Activated CD4-positive, alpha-beta T cell treated with anti-CD3 and anti-CD28 coated beads for 36 hours (primary cell): ENCODE data around the gene ADCK1. TPM values are rescaled to one million over a fixed set of nuclear protein-coding genes. Genes with fewer than 3 reads are reported as not detected.
A peak's percentile ranks its signal among the peaks of the same experiment; 100 is the strongest.
"Not testable (repeated sequence)": the region's sequence is repeated elsewhere in the genome, so short reads cannot be mapped to it uniquely, and the experiment has no call there.

Experiments used
- ATAC-seq: fragments of 200-7000 bp; cut with Tn5 transposase; one replicate; pipeline ENCODE4 v1.10.0; 2021; ENCODE audit warnings: mild to moderate bottlenecking, moderate library complexity
- CTCF ChIA-PET: fragments of 350-600 bp; sonication (Branson Sonifier 250); formaldehyde crosslinking; loops from one replicate; lab custom pipeline; 2021; ENCODE audit warnings: antibody characterized with exemption; lab: Charles Lee
- POLR2A ChIA-PET: fragments of 350-600 bp; sonication (Branson Sonifier 250); formaldehyde crosslinking; loops from one replicate; lab custom pipeline; 2021; ENCODE audit warnings: antibody characterized with exemption, inconsistent platforms; lab: Charles Lee
- DNase-seq: peaks from one replicate; pipeline ENCODE4 v3.0.0-alpha.2; 2020
- H3K27ac Mint-ChIP-seq: one replicate; pipeline ENCODE4 v1.8.0; 2021; ENCODE audit warnings: mixed read lengths
- H3K27me3 Mint-ChIP-seq: one replicate; pipeline ENCODE4 v1.8.0; 2021; ENCODE audit warnings: mixed read lengths
- H3K36me3 Mint-ChIP-seq: one replicate; pipeline ENCODE4 v1.8.0; 2021; ENCODE audit warnings: low read depth, mixed read lengths
- H3K4me1 Mint-ChIP-seq: one replicate; pipeline ENCODE4 v1.8.0; 2021; ENCODE audit warnings: mixed read lengths
- H3K4me3 Mint-ChIP-seq: one replicate; pipeline ENCODE4 v1.8.0; 2021; ENCODE audit warnings: mild to moderate bottlenecking, moderate library complexity, mixed read lengths
- H3K9me3 Mint-ChIP-seq: one replicate; pipeline ENCODE4 v1.8.0; 2021; ENCODE audit warnings: low read depth, mixed read lengths
- intact Hi-C, 2 experiments: fragments of 100-400 bp; cut with DNase I in 1 of 2; cut with micrococcal nuclease in 1 of 2; formaldehyde crosslinking; loops; one replicate each; pipeline versions ENCODE4 v1.14.2 to v1.15.1; 2022 to 2024; cut with DNase I, micrococcal nuclease
- total RNA-seq, 2 experiments: library from RNA; stranded (reverse); gene quantifications; one replicate each; pipeline ENCODE4 v1.2.3, GENCODE V29; 2021

ADCK1 gene
- total RNA-seq, 2 experiments from 2014 or later, result 4.6 to 4.9 TPM

DNA sequence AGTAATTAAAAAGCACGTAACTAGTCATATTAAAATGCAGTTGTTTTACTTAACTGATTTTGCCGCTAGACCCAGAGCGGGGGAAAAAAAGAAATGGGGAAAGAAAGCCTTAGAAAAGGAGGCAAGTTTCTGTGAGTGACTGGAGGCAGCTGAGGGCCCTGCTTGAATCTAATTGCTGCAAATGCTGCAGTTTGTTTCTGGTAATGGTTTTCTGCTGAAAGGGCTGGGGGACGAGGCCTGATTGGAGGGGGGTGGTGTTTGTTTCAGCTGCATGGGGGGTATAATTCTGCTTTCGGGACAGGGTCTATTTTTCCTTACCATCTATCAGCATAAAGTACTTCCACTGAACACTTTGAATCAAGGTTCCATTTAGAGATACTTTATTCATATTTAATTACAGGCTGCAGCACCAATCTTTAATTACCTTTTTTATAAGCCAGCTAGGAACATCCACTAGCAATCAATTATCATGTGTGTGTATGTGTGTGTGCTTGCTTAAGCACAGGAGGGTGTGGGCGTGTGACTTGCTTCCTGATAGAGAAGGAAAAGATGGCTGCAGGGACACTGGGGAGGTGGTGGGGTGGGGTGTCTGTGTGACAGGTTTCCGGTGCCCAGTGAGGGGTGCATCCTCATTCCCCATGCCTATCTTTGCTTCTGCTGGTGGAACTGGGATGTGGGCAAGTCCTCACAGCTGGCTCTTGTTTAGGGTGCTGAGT is 83.4 kb downstream of the ADCK1 start:
- intact Hi-C loops, result no loop called here
- POLR2A ChIA-PET, result no interaction called here

DNA sequence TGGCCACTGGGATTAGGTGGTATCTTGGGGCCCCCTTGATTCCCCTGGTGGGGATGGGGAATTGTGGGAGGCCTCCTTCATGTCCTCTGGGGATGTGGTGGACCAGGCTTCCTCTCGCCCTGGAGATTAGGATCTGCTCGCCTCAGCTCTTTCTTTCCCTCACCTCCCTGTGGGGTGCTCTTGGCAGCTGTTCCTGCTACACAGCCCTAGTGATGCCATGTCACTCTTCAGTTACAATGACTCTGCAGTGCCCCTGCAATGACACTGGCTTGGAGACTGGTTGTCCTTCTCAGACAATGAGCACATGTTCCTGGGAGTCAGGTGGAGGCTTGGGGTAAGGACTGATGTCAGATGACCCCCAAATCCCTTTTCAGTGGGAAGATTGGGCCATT is 83.9 kb downstream of the ADCK1 start:
- Mint-ChIP-seq H3K9me3 (peaks cover 7% of the 10 kb centered on the region), H3K27me3 (no peaks in the 10 kb centered on the region), H3K4me1 (no peaks in the 10 kb centered on the region), H3K27ac (no peak overlapping the region), H3K36me3 (peaks cover 23% of the 10 kb centered on the region), H3K4me3 (no peak overlapping the region)
- ATAC-seq (no peak), DNase-seq (no peak)
- intact Hi-C loops, result no loop called here
- ChIA-PET POLR2A (no interaction called here), CTCF (no interaction called here)

More for the DNA sequence above, 83.4 kb downstream of the ADCK1 start:
- Mint-ChIP-seq H3K4me1 (no peaks in the 10 kb centered on the region), H3K36me3 (peaks cover 18% of the 10 kb centered on the region), H3K27me3 (no peaks in the 10 kb centered on the region), H3K27ac (no peak overlapping the region), H3K4me3 (no peak overlapping the region), H3K9me3 (peaks cover 5% of the 10 kb centered on the region)
- ATAC-seq (no peak), DNase-seq (no peak)
- CTCF ChIA-PET, result no interaction called here

DNA sequence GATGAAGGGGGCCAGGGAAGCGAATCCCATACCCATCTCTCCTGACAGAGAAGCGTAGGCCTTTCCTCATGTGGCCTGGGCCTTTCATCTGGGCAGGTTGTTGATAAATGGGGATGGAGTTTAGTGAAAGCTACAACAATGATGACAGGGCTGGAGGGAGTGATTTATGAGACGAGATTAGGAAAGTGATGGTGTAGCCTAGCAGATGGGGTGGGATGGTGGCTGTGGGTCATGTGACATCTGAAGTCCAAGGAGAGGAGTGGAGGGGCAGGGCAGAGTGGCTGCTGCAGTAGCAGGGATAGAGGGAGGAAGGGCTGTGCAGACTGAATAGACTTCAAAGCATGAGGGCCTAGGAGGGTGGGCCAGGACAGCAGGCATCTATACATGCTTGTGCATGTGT is 85.5 kb downstream of the ADCK1 start:
- ATAC-seq, result no peak
- Mint-ChIP-seq H3K4me3 (no peak overlapping the region), H3K27ac (no peak overlapping the region)

DNA sequence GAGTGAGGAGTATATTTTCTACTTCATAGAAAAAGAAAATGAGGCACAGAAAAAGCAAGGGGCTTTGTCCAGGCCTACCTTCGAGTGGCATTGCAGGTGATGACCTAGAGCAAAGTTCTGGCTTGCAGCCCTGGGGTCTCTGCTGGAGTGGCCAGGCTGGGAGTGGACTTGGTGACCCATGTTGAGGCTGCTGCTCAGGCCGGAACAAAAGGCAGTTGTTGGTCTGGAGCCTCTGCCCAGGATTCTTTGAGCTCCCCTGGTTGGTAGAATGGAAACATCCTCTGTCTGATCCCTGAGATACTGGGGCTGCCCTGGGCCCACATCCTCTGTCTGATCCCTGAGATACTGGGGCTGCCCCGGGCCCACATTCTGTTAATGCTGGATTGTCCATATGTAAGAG is 86.1 kb downstream of the ADCK1 start:
- Mint-ChIP-seq H3K27me3 (no peaks in the 10 kb centered on the region), H3K4me3 (no peak overlapping the region), H3K9me3 (peaks cover 7% of the 10 kb centered on the region), H3K4me1 (no peaks in the 10 kb centered on the region), H3K27ac (no peak overlapping the region), H3K36me3 (peaks cover 39% of the 10 kb centered on the region)
- ChIA-PET CTCF (no interaction called here), POLR2A (no interaction called here)
- DNase-seq, result no peak
- intact Hi-C loops, result no loop called here
- no peak for ATAC-seq

More for the DNA sequence above, 85.5 kb downstream of the ADCK1 start:
- ChIA-PET POLR2A (no interaction called here), CTCF (no interaction called here)
- Mint-ChIP-seq H3K9me3 (peaks cover 7% of the 10 kb centered on the region), H3K4me1 (no peaks in the 10 kb centered on the region), H3K36me3 (peaks cover 36% of the 10 kb centered on the region), H3K27me3 (no peaks in the 10 kb centered on the region)
- intact Hi-C loops, result no loop called here
- no peak for DNase-seq

DNA sequence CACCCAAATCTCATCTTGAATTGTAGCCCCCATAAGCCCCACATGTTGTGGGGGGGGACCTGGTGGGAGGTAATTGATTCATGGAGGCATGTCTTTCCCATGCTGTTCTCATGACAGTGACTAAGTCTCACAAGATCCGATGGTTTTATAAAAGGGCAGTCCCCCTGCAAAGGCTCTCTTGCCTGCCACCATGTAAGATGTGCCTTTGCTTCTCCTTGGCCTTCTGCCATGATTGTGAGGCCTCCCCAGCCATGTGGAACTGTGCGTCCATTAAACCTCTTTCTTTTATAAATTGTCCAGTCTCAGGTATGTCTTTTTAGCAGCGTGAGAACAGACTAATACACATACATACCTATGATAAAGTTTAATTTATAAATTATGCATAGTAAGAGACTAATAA is 89.0 kb downstream of the ADCK1 start:
- H3K4me3 Mint-ChIP-seq, H3K9me3 Mint-ChIP-seq, POLR2A ChIA-PET, DNase-seq, CTCF ChIA-PET, intact Hi-C loops, H3K27me3 Mint-ChIP-seq, H3K4me1 Mint-ChIP-seq, H3K27ac Mint-ChIP-seq, ATAC-seq: not testable (repeated sequence)
- peaks cover 40% of the 10 kb centered on the region for H3K36me3 Mint-ChIP-seq

DNA sequence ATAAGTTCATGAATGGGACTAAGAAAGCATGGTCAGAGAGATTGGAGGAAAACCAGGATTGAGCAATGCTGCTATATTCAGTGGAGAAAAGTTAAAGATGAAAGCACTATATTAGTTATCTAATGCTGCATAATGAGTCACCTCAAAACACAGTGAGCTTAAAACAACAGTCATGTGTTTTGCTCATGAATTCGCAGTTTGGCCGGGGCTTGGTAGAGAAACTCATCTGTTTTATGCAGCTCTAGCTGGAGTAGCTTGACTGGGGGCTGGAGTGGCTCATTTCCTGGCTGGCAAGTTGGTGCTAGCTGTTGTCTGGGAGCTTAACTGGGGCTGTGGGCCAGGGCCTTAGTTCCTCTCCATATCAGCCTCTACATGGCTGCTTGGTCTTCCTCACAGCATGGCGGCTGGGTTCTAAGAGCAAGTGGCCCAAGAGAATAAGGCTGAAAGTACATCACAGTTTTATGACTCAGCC is 90.1 kb downstream of the ADCK1 start:
- H3K4me1 Mint-ChIP-seq, result no peaks in the 10 kb centered on the region
- DNase-seq, result peak; percentile 10
- ChIA-PET POLR2A (no interaction called here), CTCF (no interaction called here)
- H3K9me3 Mint-ChIP-seq, result peaks cover 7% of the 10 kb centered on the region
- H3K27ac Mint-ChIP-seq, result no peak overlapping the region
- H3K27me3 Mint-ChIP-seq, result no peaks in the 10 kb centered on the region
- peaks cover 40% of the 10 kb centered on the region for H3K36me3 Mint-ChIP-seq
- intact Hi-C loops, result no loop called here
- no peak overlapping the region for H3K4me3 Mint-ChIP-seq
- ATAC-seq, result no peak

DNA sequence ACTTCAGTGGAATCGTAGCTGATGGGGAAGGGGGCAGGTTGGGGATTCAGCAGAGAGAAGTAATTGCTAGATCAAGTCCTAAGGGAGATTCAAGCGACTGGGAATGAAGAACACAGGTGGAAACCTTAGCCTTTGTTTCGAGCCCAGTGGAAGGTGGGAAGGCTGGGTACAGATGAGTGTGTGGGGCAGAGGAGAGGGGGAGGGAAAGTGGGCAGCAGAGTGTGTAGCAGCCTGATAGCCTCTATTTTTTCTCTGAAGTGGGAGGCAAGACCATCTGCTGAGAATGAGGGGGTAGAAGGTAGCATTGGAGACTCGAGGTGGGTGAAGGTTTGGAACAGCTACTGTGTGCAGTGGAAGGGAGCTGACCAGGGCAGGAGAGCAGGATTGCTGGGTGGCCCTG is 91.0 kb downstream of the ADCK1 start:
- no peak overlapping the region for H3K4me3 Mint-ChIP-seq
- no peaks in the 10 kb centered on the region for H3K27me3 Mint-ChIP-seq
- CTCF ChIA-PET, result no interaction called here
- peaks cover 37% of the 10 kb centered on the region for H3K36me3 Mint-ChIP-seq
- H3K9me3 Mint-ChIP-seq, result peaks cover 7% of the 10 kb centered on the region
- DNase-seq (no peak), ATAC-seq (no peak)
- H3K4me1 Mint-ChIP-seq, result no peaks in the 10 kb centered on the region
- H3K27ac Mint-ChIP-seq, result no peak overlapping the region
- intact Hi-C loops, result no loop called here
- POLR2A ChIA-PET, result no interaction called here

DNA sequence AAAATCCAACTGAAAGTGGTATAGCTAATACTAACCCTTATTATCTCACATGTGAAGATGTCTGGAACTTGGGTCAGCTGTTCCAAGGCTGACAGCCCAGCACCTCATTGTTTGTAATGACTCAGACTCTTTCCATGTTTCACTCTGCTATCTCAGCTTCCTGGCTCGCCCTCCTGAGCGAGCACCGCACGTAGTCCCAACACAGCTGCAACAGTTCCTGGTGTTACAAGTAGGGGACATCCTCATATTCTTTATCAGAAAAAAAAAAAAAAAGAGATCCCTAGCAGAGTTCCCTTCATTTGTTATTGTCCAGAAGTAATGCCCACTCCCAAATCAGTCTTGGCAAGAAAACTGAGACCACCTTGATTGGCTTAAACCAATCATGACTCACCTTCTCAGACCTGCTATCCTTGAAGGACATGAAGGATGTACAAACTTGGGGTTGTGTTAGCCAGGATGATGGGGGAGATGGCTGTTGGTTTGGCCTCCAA is 92.5 kb downstream of the ADCK1 start:
- intact Hi-C loops, result no loop called here
- Mint-ChIP-seq H3K4me1 (no peaks in the 10 kb centered on the region), H3K9me3 (peaks cover 7% of the 10 kb centered on the region), H3K27ac (no peak overlapping the region), H3K27me3 (no peaks in the 10 kb centered on the region), H3K36me3 (peaks cover 32% of the 10 kb centered on the region), H3K4me3 (no peak overlapping the region)
- POLR2A ChIA-PET, result no interaction called here
- DNase-seq, result no peak
- CTCF ChIA-PET, result interaction anchor here (0.7 kb wide), 1 partner anchor 1713 kb away, joined by 3 read pairs; no protein-coding TSS in a partner anchor
- ATAC-seq, result no peak

DNA sequence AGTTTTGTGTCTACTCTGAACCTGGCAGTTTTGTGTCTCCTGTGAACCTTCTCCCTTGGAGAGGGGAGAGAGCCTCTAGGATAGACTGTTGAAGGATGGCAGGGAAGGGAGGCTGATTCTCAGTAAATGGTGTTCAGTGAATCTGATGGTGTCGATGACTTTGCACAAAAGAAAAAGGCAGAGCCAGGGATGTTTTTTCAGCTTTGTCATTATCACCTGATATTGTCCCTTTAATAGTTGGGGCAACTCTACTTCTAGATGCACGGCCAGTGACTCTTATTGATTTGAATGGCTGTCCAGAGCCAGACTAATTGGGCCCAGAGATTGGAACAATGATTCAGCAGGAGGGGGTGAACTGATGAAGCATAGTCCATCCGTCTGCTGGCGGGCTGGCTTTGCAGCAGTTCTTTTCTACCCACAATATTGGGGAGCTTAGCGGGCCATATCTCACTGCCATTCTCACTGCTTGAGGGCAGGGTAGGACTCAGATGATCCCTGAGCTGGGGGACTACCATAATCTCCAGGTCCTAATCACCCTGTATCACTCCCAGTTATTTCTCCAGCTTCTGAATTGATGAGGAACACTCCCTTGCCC is 93.1 kb downstream of the ADCK1 start:
- POLR2A ChIA-PET, result no interaction called here
- Mint-ChIP-seq H3K9me3 (peaks cover 5% of the 10 kb centered on the region), H3K27ac (no peak overlapping the region), H3K4me3 (no peak overlapping the region), H3K4me1 (no peaks in the 10 kb centered on the region), H3K36me3 (peaks cover 26% of the 10 kb centered on the region), H3K27me3 (no peaks in the 10 kb centered on the region)
- DNase-seq (no peak), ATAC-seq (no peak)
- intact Hi-C loops, result no loop called here
- CTCF ChIA-PET, result no interaction called here

DNA sequence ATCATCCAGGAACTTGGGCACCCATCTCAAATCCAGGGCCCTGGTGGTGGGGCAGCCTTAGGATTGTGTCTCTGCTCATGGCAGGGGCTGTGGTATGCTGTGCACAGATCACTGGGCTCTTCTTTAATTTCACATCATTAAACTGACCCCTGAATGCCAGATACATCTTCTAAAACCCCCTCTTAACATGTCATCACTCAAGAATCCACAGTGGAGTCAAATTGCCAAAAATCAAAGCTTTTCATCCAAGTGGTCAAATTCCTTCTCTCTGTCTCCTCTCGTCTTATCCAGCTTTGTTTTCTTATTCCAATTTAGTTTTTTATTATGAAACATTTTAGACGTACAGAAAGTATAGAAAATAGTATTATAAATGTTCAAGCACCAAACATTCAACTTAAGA is 97.5 kb downstream of the ADCK1 start:
- no peak overlapping the region for H3K4me3 Mint-ChIP-seq
- no peak for DNase-seq
- intact Hi-C loops, result no loop called here
- H3K4me1 Mint-ChIP-seq, result no peaks in the 10 kb centered on the region
- no peak overlapping the region for H3K27ac Mint-ChIP-seq
- ATAC-seq, result no peak
- no peaks in the 10 kb centered on the region for H3K9me3 Mint-ChIP-seq
- peaks cover 11% of the 10 kb centered on the region for H3K36me3 Mint-ChIP-seq
- H3K27me3 Mint-ChIP-seq, result no peaks in the 10 kb centered on the region
- CTCF ChIA-PET, result no interaction called here
- POLR2A ChIA-PET, result no interaction called here

DNA sequence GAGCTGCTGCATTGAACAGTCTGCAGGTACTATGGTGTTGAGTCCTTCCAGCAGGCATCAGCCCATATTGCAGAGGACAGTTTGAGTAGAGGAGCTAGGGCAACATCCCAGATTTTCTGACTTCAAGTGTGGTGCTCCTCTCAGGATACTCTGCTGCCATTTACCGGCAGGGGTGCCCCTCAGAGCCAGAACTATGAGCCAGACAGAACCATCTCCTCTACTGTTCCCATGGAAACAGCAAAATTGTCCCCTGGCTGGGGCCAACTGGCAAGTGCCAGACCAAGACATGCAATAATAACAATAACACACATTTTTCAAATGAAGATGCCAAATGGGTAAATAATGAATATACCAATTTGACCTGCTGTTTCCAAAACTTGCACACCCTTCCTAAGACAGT is 102.9 kb downstream of the ADCK1 start:
- no peak overlapping the region for H3K4me3 Mint-ChIP-seq
- no peak for ATAC-seq

DNA sequence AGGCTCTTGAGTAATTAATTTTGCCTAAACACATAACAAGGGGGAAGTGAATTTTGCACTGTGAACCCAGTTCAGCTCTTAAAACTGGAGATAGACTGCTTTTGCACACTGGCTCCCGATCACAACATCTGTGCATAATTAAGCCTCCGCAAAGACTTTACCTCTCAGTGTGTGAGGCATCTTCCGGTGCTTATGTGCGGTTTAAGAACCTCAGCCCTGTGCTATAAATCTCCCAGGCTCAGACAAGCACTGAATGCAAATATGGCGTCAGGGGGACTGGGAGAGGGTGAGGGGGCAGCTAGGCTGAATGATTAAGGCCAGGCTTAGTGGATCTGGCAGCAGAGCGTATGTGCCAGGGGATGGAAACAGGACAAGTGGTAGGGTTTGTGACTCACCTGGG is 103.3 kb downstream of the ADCK1 start:
- ATAC-seq, result no peak
- H3K27ac Mint-ChIP-seq, result no peak overlapping the region
- intact Hi-C loops, result no loop called here
- H3K36me3 Mint-ChIP-seq, result peaks cover 18% of the 10 kb centered on the region
- ChIA-PET CTCF (no interaction called here), POLR2A (no interaction called here)
- H3K4me1 Mint-ChIP-seq, result peaks cover 1% of the 10 kb centered on the region
- H3K27me3 Mint-ChIP-seq, result no peaks in the 10 kb centered on the region
- no peak for DNase-seq
- H3K4me3 Mint-ChIP-seq, result no peak overlapping the region
- no peaks in the 10 kb centered on the region for H3K9me3 Mint-ChIP-seq

More for the DNA sequence above, 102.9 kb downstream of the ADCK1 start:
- ChIA-PET CTCF (no interaction called here), POLR2A (interaction anchor here (0.5 kb wide), 1 partner anchor 879 kb away, joined by 3 read pairs; no protein-coding TSS in a partner anchor)
- intact Hi-C loops, result no loop called here
- no peak for DNase-seq
- Mint-ChIP-seq H3K4me1 (no peaks in the 10 kb centered on the region), H3K27me3 (no peaks in the 10 kb centered on the region), H3K9me3 (no peaks in the 10 kb centered on the region), H3K36me3 (peaks cover 20% of the 10 kb centered on the region), H3K27ac (no peak overlapping the region)
